HT-29 (cell line): ENCODE measurements around the gene MDM2. TPM values are rescaled to one million over a fixed set of nuclear protein-coding genes. Genes with fewer than 3 reads are reported as not detected.
A peak's percentile ranks its signal among the peaks of the same experiment; 100 is the strongest.
"Not testable (repeated sequence)": the region's sequence is repeated elsewhere in the genome, so short reads cannot be mapped to it uniquely, and the experiment has no call there.

Source experiments
- DNase-seq: peaks from one replicate; pipeline ENCODE4 v3.0.0-alpha.2; 2015; ENCODE audit warnings: low spot score
- total RNA-seq: library from RNA; depleted of rRNA; stranded (reverse); fragments of >200 nt; shearing (Covaris generic); gene quantifications from 2 replicates; pipeline ENCODE4 v1.2.3, GENCODE V29; 2014

The MDM2 gene
- total RNA-seq, 1 experiment from 2014 or later, result 36.2 TPM

GRCh38 chr12:68805592-68806120, 2.3 kb upstream of the MDM2 start:
- no peak for DNase-seq

GRCh38 chr12:68806488-68807237, 1.3 kb upstream of the MDM2 start:
- DNase-seq, result no peak

- DNase-seq, result not testable (repeated sequence)
Measured at GRCh38 chr12:68807274-68807575, 752 bp upstream of the MDM2 start.

GRCh38 chr12:68808388-68809189, 612 bp downstream of the MDM2 start:
- peak; percentile 88 for DNase-seq

- DNase-seq, result no peak
Measured at GRCh38 chr12:68809190-68810026, 1.4 kb downstream of the MDM2 start.

GRCh38 chr12:68810027-68810389, 2.0 kb downstream of the MDM2 start:
- not testable (repeated sequence) for DNase-seq

- not testable (repeated sequence) for DNase-seq
Measured at GRCh38 chr12:68811573-68811972, 3.6 kb downstream of the MDM2 start.

- no peak for DNase-seq
Measured at GRCh38 chr12:68812553-68813241, 4.7 kb downstream of the MDM2 start.

GRCh38 chr12:68813242-68813593, 5.2 kb downstream of the MDM2 start:
- DNase-seq, result no peak

- DNase-seq, result no peak
Measured at GRCh38 chr12:68814490-68815231, 6.7 kb downstream of the MDM2 start.

- DNase-seq, result no peak
Measured at GRCh38 chr12:68815232-68815927, 7.4 kb downstream of the MDM2 start.

GRCh38 chr12:68815928-68816800, 8.2 kb downstream of the MDM2 start:
- no peak for DNase-seq

GRCh38 chr12:68819481-68819880, 11.5 kb downstream of the MDM2 start:
- not testable (repeated sequence) for DNase-seq

GRCh38 chr12:68821357-68822188, 13.6 kb downstream of the MDM2 start:
- DNase-seq, result no peak

GRCh38 chr12:68823696-68824095, 15.7 kb downstream of the MDM2 start:
- no peak for DNase-seq

GRCh38 chr12:68824131-68824530, 16.2 kb downstream of the MDM2 start:
- DNase-seq, result no peak

- no peak for DNase-seq
Measured at GRCh38 chr12:68824597-68825250, 16.7 kb downstream of the MDM2 start.
